GM12878 (cell line): ENCODE data around the gene PSMD1.

Experiments used
- CTCF ChIP-seq, 3 experiments: IDR thresholded peaks in 2 of 3; conservative IDR thresholded peaks in 1 of 3; 2 replicates each; pipeline ENCODE4 v1.5.1; 2011; ENCODE audit warnings: low read depth in 3 of 3, low read length in 3 of 3, mild to moderate bottlenecking in 3 of 3, control low read depth in 2 of 3, moderate library complexity in 2 of 3, inconsistent platforms in 1 of 3, mixed read lengths in 1 of 3; ENCODE audit not compliant: control insufficient read depth in 2 of 3, insufficient read depth in 1 of 3; ENCODE audit errors: extremely low read depth in 1 of 3
- EED ChIP-seq: sonication (generic); IDR thresholded peaks from 2 replicates; pipeline ENCODE4 v1.6.1; 2016; ENCODE audit warnings: antibody characterized with exemption, low read depth
- ETV6 ChIP-seq, 2 experiments: fragments of 450-650 bp in 1 of 2; IDR thresholded peaks in 1 of 2; conservative IDR thresholded peaks in 1 of 2; 2 replicates each; pipeline ENCODE4 v1.6.1; 2014; ENCODE audit warnings: antibody characterized with exemption in 1 of 2, borderline replicate concordance in 1 of 2, low read depth in 1 of 2, mild to moderate bottlenecking in 1 of 2, moderate library complexity in 1 of 2
- NR2C1 ChIP-seq: fragments of 450-650 bp; IDR thresholded peaks from 2 replicates; pipeline ENCODE4 v1.6.1; 2017; ENCODE audit warnings: antibody characterized with exemption, mild to moderate bottlenecking, moderate library complexity
- RUNX3 ChIP-seq: IDR thresholded peaks from 2 replicates; pipeline ENCODE4 v1.6.1; 2012; ENCODE audit warnings: low read length, inconsistent platforms
- SIX5 ChIP-seq: IDR thresholded peaks from 2 replicates; pipeline ENCODE4 v1.6.1; 2011; ENCODE audit warnings: mild to moderate bottlenecking, low read depth, low read length, moderate library complexity; ENCODE audit not compliant: severe bottlenecking
- SMAD5 ChIP-seq: IDR thresholded peaks from 2 replicates; pipeline ENCODE4 v1.6.1; 2016; ENCODE audit warnings: antibody characterized with exemption, low read depth
- SREBF2 ChIP-seq: IDR thresholded peaks from 2 replicates; pipeline ENCODE4 v1.6.1; 2012; ENCODE audit warnings: mild to moderate bottlenecking, low read length
- TAF1 ChIP-seq: IDR thresholded peaks from 2 replicates; pipeline ENCODE4 v1.6.1; 2011; ENCODE audit warnings: mild to moderate bottlenecking, low read depth, low read length, borderline replicate concordance
- YY1 ChIP-seq: IDR thresholded peaks from 2 replicates; pipeline ENCODE4 v1.6.1; 2011; ENCODE audit warnings: low read depth, mild to moderate bottlenecking, low read length
- ZBTB33 ChIP-seq: fragments of 450-650 bp; IDR thresholded peaks from 2 replicates; pipeline ENCODE4 v1.6.1; 2017; ENCODE audit warnings: mild to moderate bottlenecking
- ZNF24 ChIP-seq: fragments of 450-650 bp; IDR thresholded peaks from 2 replicates; pipeline ENCODE4 v1.6.1; 2017; ENCODE audit warnings: antibody characterized with exemption, mild to moderate bottlenecking

- TF ChIP-seq YY1: no peak
- no peak for TF ChIP-seq ETV6 (conservative IDR thresholded peaks at IDR 0.05 in 1 of 2, IDR thresholded peaks at IDR 0.05 in 1 of 2; ENCODE audit: borderline replicate concordance in 1 of 2, low read depth in 1 of 2)
- no peak for TF ChIP-seq ZNF24
- no peak for TF ChIP-seq TAF1
- TF ChIP-seq CTCF (IDR thresholded peaks at IDR 0.05 in 2 of 3, conservative IDR thresholded peaks at IDR 0.05 in 1 of 3; ENCODE audit: control insufficient read depth in 2 of 3, extremely low read depth in 1 of 3, insufficient read depth in 1 of 3, low read depth in 3 of 3, low read length in 3 of 3): no peak
- TF ChIP-seq SMAD5: no peak
- no peak for TF ChIP-seq SIX5
- no peak for TF ChIP-seq EED
- no peak for TF ChIP-seq RUNX3
- TF ChIP-seq ZBTB33: no peak
- TF ChIP-seq SREBF2: no peak
- TF ChIP-seq NR2C1: no peak
Observed at GRCh38 chr2:231221761-231222160, 165.1 kb downstream of the PSMD1 start.
